Chondrocyte (in vitro differentiated cells): ENCODE measurements around the gene HOXA6. TPM values are rescaled to one million over a fixed set of nuclear protein-coding genes. Genes with fewer than 3 reads are reported as not detected.

Source experiments
- DNase-seq: peaks from one replicate; pipeline ENCODE4 v3.0.0; 2021; ENCODE audit warnings: mixed read lengths, low spot score
- H3K27ac Mint-ChIP-seq: one replicate; pipeline ENCODE4 v1.8.0; 2021; ENCODE audit warnings: mild to moderate bottlenecking, moderate library complexity, mixed read lengths; ENCODE audit not compliant: unreplicated experiment
- H3K27me3 Mint-ChIP-seq: 2 replicates; pipeline ENCODE4 v1.8.0; 2021; ENCODE audit warnings: low read depth, mixed read lengths
- H3K36me3 Mint-ChIP-seq: 2 replicates; pipeline ENCODE4 v1.8.0; 2021; ENCODE audit warnings: low read depth, mixed read lengths
- H3K4me1 Mint-ChIP-seq: 2 replicates; pipeline ENCODE4 v1.8.0; 2021; ENCODE audit warnings: low read depth, mild to moderate bottlenecking, mixed read lengths
- H3K4me3 Mint-ChIP-seq: one replicate; pipeline ENCODE4 v1.8.0; 2021; ENCODE audit warnings: mild to moderate bottlenecking, moderate library complexity, mixed read lengths; ENCODE audit not compliant: unreplicated experiment
- H3K9me3 Mint-ChIP-seq: 2 replicates; pipeline ENCODE4 v1.8.0; 2021; ENCODE audit warnings: low read depth, mixed read lengths
- total RNA-seq: library from RNA; stranded (reverse); gene quantifications from 3 replicates; pipeline ENCODE4 v1.2.1, GENCODE V29; 2021
- TF ChIP-seq, protein P1 (sequence below): fragments of 200-600 bp; sonication (generic); IDR thresholded peaks from 2 replicates; pipeline ENCODE4 v1.5.0; 2021; ENCODE audit warnings: antibody characterized with exemption, mild to moderate bottlenecking, moderate library complexity

Gene HOXA6
- total RNA-seq, 1 donor from 2014 or later, result not detected

GRCh38 chr7:27189295-27189996 lies 41.9 kb upstream of the HOXA6 start:
- no peak overlapping the region for H3K27ac Mint-ChIP-seq
- TF ChIP-seq, protein P1, sequence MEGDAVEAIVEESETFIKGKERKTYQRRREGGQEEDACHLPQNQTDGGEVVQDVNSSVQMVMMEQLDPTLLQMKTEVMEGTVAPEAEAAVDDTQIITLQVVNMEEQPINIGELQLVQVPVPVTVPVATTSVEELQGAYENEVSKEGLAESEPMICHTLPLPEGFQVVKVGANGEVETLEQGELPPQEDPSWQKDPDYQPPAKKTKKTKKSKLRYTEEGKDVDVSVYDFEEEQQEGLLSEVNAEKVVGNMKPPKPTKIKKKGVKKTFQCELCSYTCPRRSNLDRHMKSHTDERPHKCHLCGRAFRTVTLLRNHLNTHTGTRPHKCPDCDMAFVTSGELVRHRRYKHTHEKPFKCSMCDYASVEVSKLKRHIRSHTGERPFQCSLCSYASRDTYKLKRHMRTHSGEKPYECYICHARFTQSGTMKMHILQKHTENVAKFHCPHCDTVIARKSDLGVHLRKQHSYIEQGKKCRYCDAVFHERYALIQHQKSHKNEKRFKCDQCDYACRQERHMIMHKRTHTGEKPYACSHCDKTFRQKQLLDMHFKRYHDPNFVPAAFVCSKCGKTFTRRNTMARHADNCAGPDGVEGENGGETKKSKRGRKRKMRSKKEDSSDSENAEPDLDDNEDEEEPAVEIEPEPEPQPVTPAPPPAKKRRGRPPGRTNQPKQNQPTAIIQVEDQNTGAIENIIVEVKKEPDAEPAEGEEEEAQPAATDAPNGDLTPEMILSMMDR, result no peak
- peaks cover 4% of the 10 kb centered on the region for H3K36me3 Mint-ChIP-seq
- no peaks in the 10 kb centered on the region for H3K9me3 Mint-ChIP-seq
- H3K4me3 Mint-ChIP-seq, result peak overlapping the region; percentile 66
- DNase-seq, result no peak
- H3K27me3 Mint-ChIP-seq, result peaks cover 86% of the 10 kb centered on the region
- peaks cover 38% of the 10 kb centered on the region for H3K4me1 Mint-ChIP-seq

GRCh38 chr7:27188386-27189294 lies 41.1 kb upstream of the HOXA6 start:
- peaks cover 4% of the 10 kb centered on the region for H3K36me3 Mint-ChIP-seq
- DNase-seq, result no peak
- H3K4me1 Mint-ChIP-seq, result peaks cover 44% of the 10 kb centered on the region
- peak overlapping the region; percentile 66 for H3K4me3 Mint-ChIP-seq
- no peaks in the 10 kb centered on the region for H3K9me3 Mint-ChIP-seq
- TF ChIP-seq, protein P1, result no peak
- peaks cover 85% of the 10 kb centered on the region for H3K27me3 Mint-ChIP-seq
- H3K27ac Mint-ChIP-seq, result no peak overlapping the region

DNA sequence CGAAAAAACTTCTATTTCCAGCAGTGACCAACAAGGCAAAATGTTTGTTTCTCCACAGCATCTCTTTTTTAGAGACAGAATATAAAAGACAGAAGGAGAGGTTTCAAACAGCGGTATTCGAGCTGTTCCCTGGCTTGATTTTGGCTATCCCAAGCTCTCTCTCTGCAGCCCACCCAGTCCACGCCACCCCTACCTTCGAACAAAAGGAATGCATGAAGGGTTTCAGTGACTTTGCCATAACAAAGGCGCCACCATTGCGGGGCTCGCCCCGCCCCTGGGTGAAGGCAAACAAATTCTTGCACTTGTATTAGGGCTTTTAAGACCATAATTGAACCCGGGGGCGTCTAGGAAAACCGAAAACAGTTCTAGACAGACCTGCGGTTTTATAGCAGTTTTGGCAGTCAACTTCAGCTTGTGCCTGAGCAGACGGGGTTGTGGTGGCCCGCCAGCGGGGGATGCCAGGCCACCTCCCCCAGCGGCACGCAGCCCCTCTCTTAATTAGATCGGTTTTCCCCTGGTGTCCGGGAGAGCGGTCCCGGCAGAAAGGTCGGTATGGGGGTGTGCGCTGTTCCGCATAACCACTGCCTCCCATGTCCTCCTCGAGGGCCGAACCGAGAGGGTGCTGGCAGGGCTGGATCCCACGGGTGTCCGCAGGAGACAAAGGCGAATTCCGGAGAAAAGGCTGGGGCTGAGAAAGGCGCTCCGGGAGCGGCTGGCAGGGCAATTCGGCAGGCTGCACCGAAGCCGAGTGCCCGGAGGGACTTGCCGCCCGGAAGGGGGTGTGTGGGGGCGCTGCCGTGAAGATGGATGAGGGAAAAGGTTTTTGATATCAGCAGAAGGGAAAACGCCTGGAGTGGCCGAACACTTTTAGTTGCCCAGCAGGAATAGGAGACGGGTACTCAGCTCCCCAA lies 40.2 kb upstream of the HOXA6 start:
- H3K4me3 Mint-ChIP-seq, result peak overlapping the region; percentile 66

GRCh38 chr7:27186668-27187474 lies 39.3 kb upstream of the HOXA6 start:
- H3K4me1 Mint-ChIP-seq, result peaks cover 38% of the 10 kb centered on the region
- H3K9me3 Mint-ChIP-seq, result no peaks in the 10 kb centered on the region
- no peak overlapping the region for H3K4me3 Mint-ChIP-seq
- H3K36me3 Mint-ChIP-seq, result peaks cover 4% of the 10 kb centered on the region
- DNase-seq, result no peak
- TF ChIP-seq, protein P1, result no peak
- no peak overlapping the region for H3K27ac Mint-ChIP-seq
- peaks cover 80% of the 10 kb centered on the region for H3K27me3 Mint-ChIP-seq

More for the DNA sequence above, 40.2 kb upstream of the HOXA6 start:
- Mint-ChIP-seq H3K4me1 (peaks cover 44% of the 10 kb centered on the region), H3K27me3 (peaks cover 83% of the 10 kb centered on the region), H3K9me3 (no peaks in the 10 kb centered on the region), H3K36me3 (peaks cover 4% of the 10 kb centered on the region), H3K27ac (no peak overlapping the region)
- TF ChIP-seq, protein P1, result no peak
- DNase-seq, result peak; percentile 67
